ENCODE measurements around the gene SMIM8.
A peak's percentile ranks its signal among the peaks of the same experiment; 100 is the strongest.

The SMIM8 gene

GRCh38 chr6:87391334-87391733, 68.9 kb downstream of the SMIM8 start:
- DNase-seq = peak in 7 of 58 donors; percentile 0 to 6 (median 1)
